ENCODE results near the gene ARL4D. TPM values are rescaled to one million over a fixed set of nuclear protein-coding genes. Genes with fewer than 3 reads are reported as not detected.
"Not testable (repeated sequence)": the region's sequence is repeated elsewhere in the genome, so short reads cannot be mapped to it uniquely, and the experiment has no call there.

ARL4D gene
- polyA plus RNA-seq, 5 donors = 6.8 to 10.5 (median 9.5) TPM

DNA sequence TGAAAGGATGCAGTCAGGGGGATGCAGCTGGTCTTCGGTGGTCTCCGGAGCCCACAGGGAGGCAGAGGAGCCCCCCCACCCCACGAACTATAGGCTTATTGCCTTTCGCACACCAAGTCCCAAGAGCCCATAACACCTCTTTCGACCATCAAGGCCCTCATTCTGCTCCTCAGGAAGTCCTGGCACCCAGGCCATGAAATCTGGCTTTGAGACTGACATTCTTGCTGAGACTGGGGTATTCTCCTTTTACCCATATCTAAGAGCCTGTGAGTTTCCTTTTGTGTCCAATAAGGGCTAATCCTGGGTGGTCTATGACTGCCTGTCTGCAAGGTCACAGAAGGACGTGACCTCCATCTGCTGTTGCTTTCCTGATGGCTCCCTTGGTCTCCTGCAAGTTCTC, 6.4 kb upstream of the ARL4D start:
- no peak for DNase-seq

DNA sequence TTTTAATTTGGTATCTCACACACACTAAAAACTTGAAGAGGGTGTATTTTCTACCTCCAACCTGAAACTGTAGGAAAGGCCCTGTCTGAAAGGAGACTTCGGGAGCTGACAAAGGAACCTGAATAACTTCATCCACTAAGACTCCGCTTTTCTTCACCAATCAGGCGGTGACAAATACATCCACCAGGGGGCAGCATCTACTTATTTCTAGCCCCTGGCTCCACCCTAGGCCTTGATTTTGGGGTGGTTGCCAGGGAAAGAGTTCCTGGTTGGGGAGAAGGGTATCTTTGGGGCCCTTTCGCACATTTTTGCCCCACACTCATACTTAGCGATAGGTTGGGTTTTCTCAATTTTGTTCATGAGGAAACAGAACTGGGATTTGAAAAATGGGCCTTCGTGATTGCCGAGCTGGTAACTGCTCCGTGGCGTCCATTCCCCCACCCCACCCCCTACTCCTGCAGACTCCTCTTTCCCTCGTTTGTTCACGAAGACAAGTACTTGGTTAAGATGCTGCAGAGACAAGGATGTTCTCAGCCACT, 4.8 kb upstream of the ARL4D start:
- DNase-seq = peak; percentile 83 to 91

DNA sequence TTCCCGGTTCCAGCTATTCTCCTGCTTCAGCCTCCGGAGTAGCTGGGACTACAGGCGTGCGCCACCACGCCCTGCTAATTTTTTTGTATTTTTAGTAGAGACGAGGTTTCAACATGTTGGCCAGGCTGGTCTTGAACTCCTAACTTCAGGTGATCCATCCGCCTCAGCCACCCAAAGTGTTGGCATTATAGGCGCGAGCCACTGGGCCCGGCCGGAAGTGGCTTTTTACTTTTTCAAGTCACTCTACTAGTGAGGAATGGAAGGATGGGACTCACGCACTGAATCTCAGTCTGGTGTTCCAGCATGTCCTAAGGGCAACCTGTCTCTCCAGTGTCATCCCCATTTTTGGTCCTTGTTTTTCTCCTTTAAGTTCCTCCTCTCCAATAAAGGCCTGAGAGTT, 4.1 kb upstream of the ARL4D start:
- not testable (repeated sequence) for DNase-seq

DNA sequence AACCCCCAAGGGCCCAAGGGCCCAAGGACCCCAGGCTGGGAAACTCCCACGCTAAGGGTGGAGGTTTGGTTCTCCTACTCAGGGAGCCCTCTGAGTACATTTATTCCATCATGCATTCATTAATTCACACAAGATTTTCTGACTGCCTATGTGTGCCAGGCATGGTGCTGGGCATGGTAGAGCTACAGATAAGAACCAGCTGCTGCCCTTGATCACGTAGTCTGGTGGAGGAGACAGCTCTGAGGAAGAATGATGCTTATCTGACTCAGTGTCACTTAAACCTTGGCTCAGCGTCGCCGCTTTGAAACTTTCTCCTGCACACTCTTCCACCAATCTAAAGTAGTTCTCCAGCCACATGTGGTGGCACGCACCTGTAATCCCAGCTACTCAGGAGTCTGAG, 3.6 kb upstream of the ARL4D start:
- no peak for DNase-seq

DNA sequence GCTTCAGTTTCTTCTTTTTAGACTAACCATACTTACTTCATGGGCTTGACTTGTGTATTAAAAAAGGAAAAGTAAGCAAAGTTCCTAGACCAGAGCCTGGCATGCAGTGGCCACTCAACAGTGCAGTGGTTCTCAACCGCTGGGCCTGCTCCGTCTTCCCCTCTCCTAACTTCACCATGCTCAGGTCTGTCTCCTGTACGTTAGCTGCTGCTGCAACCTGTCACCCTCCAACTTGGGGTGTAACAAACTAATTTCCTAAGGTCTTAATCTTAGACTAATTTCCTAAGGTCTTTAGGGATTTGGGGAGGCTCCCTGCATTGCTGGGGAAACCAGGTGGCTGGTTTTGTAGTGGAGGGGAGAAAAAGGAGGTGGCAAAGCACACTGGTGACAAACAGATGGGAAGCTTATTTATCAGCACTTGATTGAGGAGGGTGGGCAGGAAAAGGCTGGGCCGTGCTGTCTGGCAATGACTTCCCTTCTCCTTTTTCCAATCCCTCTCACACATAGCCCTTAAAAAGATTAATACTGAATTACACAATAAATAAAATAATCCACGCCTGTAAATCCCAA, 2.2 kb upstream of the ARL4D start:
- no peak for DNase-seq

DNA sequence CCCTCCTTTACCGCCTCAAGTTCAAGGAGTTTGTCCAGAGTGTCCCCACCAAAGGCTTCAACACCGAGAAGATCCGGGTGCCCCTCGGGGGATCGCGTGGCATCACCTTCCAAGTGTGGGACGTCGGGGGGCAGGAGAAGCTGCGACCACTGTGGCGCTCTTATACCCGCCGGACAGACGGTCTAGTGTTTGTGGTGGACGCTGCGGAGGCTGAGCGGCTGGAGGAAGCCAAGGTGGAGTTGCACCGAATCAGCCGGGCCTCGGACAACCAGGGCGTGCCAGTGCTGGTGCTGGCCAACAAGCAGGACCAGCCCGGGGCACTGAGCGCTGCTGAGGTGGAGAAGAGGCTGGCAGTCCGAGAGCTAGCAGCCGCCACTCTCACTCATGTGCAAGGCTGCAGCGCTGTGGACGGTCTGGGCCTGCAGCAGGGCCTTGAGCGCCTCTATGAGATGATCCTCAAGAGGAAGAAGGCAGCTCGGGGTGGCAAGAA, 1.1 kb downstream of the ARL4D start:
- no peak for DNase-seq

DNA sequence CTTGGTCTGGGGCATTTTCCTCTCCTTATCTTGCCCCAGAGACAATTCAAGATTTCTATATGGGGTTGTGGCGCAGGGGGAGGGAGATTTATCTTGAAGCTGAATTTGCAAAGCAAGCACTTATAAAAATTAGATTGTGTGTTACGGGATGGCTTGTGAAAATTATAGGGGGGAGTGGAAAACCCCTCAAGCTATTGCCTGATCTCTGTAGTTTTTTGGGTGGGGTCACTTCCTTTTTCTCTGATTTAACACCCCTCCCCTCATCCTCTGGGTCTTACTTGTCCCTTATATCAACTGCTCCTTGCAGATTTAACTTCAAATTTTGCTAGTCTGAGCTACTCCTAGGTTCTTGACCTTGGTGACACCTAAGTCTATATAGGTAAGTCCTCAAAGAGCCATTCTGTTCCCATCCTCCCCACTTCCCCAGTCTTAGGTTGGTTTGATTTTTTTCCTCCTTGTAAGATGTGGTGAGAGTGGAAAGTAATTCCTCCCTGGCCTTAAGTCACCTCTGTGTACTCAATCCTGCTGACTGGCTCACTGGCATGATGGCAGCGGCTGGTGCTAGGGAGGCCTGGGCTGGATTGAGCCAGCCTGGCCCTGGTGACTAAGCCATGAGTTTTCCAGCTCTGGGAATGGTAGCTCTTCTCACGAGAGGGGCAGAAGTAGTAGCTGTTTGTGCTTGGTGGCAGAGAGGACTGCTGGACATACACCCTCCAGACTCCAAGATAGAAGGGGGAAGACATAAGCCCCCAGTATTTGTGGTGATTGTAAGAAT, 2.3 kb downstream of the ARL4D start:
- no peak for DNase-seq

DNA sequence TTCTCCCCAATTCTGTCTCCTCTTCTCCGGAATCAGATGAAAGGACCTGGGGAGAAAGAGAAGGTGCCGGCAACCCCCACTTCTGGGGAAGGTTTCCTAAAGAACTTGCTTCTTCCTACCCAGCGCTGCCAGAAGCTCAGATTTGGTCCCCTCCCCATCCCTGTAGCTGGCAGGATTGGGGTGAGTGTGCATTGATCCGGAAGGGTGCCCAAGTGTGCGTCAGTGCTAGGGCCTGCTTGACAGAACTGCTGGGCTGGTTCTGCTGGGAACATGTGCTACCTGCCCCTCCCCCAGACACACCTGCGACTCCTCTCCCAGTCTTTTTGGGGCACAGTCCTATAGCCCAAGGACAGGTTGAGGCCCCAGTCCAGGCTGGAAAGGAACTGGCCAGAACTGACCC, 3.3 kb downstream of the ARL4D start:
- DNase-seq = no peak

DNA sequence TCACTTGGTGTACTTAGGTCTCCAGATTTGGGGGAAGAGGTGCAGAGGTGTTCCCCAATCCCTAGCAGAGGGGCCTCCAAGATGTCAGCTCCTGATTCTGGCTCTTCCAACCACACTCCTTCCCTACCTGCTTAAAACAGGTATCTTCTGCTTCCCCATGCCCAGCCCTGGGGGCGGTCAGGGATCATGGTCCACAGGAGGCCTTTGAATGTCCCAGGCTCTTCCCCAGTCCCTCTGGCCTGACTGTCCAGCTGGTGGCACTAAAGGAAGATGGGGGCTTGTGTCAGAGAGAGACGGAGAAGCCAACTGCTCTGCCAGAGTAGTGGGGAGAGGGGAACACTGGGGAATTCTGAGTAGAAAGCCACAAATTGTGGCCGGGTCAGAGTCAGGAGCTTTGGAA, 3.8 kb downstream of the ARL4D start:
- DNase-seq = no peak

DNA sequence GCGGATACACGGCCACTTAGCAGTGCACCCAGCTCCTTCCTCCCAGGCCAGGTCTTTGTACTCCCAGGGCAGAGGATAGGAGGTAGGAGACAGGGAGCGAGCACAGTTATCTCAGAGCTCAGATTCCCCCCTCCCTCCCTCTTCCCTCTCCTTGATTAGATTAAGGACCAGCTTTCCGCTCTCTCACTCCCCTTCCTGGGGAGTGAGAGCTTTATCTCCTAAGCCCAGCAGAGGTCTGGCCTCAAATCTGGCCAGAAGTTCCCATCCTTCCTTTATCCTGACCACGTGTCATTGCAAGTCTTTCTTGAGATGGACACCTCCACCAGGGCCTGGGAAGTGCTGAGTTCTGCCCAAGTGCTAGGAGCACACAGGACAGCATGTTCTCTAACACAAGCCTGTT, 5.1 kb downstream of the ARL4D start:
- no peak for DNase-seq

DNA sequence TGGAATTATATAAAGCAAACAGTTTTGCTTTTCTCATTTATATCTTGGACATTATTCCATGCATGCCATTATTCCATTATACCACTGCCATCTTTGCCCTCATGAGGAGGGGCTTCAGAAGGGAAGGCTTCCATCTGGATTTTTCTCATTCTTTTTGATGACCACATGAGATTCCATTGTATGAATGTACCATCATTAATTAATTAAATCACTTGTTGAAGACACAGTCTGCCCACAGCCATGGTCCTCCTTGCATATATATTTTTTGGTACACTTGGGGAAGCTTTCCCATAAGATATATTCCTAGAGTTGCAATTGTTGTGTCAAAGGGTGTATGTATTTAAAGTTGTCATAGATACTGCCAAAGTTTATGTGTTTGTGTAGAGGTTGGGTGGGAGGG, 7.1 kb downstream of the ARL4D start:
- no peak for DNase-seq

DNA sequence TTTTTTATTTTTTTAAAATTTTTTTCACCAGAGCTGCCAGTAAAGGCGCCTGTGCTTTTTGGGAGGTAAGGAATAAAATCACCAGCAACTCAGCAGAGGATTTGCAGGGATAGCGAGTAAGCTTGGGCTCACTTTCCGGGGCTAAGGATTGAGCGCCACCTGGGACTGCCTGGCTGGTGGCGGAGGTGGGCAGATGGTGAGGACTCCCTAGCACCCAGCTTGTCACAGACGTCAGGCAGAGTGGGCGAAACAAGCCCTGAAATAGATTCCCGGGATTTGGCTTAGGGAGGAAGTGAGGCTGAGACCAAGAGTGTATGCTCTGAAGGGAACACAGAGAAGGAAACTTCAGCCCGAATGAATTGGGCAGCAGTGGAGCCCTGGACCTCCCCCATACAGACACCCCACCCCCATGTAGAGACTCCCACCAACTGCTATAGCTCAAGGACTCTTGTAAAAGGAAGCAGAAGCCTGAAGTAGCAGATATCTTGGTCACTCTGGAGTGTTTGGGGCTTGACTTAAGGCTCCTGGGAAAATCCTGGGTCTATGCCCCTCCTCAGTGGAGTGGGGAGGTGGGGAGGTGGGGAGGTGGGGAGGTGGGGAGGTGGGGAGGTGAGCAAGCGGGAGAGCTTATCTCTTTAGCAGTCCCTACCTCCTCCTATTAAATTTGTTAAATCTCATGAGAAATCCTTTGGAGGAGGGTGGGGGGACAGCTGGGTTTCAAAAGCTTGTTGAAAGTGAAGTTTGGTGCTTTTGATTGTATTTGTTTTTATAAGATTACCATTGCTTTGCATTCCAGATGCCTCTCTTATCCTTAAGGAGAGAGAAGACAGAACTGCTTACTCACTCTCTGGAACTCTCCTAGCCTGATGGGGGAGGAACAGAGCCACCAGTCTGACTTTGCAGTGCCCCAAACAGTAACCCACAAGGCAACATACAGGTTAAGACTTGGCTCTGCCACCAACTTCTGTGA, 8.2 kb downstream of the ARL4D start:
- no peak for DNase-seq

DNA sequence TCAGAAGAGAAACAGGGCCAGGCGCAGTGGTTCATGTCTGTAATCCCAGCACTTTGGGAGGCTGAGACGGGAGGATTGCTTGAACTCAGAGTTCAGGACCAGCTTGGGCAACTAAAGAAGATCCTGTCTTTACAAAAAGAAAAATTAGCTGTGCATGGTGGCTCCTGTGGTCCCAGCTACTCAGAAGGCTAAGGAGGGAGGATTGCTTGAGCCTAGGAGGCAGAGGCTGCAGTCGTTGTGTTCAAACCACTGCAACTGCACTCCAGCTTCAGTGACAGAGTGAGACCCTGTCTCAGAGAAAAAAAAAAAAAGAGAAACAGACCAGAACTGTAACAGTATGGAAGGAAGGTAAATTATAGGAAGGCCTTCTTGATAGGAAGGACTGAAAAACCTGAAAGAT, 10.3 kb downstream of the ARL4D start:
- DNase-seq = no peak

DNA sequence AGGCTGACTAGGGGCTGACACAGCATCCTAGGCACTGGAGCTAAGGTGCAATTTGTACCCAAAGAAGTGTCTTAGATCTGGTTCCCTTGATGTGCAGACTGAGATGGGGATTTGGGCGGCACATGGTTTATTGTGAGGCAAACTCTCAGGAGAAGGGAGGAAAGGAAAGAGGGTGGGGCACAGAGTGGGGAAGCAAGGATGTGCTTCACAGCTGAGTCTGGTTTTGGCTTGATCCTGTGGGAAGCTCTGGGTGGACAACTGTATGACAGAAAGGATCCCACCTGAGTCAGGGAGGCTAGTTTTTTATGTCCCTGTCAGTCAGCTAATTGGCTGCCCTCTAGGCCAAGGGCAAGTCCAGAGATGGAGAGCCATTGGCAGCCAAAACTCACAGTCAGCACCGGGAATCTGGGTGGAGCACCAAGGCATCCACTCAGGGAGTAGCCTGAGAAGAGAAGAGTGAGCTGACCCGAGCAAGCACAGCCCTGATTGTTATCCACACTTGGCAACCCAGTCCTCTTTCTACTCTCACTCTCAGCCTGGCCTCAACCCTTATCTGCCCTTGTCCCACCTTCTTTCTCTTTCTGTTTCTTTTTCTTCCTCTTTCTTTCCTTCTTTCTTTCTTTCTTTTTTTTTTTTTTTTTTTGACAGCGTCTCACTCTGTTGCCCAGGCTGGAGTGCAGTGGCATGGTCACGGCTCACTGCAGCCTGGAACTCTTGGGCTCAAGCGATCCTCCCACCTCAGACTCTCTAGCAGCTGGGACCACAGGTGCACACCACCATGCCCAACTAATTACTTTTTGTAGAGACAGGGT, 12.0 kb downstream of the ARL4D start:
- no peak for DNase-seq

DNA sequence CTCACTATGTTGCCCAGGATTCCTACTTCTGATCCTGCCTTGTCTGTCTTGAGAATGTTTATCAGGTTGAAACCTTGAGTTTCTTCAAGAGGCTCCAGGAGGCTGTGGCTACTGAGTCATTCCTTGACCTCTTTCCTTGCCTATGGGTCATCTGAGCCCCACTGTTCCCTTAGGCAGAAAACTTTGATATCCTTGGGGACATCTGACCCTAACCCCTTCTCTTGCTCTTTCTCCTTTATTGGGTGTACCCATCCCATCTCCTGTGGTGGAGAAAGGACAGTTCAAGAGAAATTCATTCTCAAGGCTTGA, 12.5 kb downstream of the ARL4D start:
- no peak for DNase-seq

DNA sequence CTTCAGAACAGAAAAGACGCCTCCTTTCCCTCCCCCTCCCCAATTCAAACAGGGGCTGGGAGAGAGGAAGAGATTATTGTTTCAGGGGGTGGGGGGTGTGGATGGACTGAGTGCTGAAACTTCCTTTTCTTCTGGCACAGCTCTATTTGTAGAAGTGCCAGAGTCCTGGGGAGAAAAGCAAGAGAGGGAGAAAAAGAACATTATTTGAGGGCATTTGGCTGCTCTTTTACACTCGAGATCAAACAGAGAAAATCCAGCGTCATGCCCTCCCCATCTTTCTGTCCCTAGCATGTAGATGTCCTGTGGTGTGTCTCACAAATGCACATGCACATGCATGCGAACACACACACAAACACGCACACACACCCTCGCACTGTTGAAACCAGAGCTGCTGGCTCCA, 13.0 kb downstream of the ARL4D start:
- no peak for DNase-seq

DNA sequence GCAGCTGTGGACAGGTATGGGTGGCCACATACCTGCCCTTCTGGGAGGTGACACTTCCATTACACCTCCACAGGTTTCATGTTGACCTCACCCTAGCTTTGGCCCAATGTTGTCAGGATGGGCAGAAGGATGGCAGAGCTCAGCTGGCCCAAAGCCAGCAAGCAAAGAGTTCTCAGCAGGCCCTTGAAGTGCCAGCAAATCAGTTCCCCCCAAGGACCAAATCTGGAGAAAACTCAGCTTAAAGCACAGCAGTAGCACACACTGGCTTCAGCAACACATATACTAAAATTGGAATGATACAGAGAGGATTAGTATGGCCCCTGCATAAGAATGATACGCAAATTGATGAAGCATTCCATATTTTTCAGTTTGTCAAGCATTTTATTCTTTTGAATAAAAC, 13.4 kb downstream of the ARL4D start:
- DNase-seq = no peak

DNA sequence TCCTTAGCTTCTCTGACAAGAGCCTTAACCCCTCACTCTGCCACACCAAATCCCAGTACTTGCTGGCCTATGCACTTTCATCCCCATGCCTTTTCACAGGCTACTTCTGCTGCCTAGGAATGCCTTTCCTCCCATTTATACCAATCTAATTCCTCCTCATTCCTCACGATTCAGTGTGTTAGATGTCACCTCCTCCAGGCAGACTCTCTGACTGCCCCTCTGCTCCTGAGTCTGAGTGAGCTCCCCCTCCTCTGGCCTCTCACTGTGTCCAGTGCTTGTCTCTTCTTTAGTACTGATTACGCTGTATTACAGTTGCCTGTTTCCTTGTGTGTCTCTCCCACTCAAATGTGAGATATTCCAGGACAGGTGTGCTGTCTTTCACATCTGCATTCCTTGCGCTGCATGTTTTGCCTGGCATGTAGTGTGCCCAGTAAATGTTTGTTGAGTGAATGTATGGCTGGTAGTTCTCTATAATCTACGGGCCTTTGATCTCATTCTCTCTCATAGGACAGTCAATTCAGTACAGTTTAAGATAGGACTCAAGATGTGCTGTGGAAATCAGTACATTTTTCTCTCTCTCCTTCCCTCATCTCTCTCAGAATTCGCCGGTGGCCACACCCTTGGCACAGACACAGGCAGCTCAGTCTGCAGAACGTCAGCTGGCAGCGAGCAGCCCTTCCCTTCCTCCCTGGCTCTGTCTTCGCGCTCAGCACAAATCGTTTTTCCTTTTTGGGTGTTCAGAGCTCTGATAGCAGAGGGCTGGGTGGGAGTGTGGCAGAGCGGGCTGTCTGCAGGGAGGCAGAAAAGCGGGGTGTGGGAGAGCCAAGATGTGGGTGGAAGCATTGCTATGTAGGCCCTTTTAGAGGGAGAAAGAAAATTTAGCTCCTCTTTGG, 18.5 kb downstream of the ARL4D start:
- DNase-seq = peak in 1 of 2 donors; percentile 50

DNA sequence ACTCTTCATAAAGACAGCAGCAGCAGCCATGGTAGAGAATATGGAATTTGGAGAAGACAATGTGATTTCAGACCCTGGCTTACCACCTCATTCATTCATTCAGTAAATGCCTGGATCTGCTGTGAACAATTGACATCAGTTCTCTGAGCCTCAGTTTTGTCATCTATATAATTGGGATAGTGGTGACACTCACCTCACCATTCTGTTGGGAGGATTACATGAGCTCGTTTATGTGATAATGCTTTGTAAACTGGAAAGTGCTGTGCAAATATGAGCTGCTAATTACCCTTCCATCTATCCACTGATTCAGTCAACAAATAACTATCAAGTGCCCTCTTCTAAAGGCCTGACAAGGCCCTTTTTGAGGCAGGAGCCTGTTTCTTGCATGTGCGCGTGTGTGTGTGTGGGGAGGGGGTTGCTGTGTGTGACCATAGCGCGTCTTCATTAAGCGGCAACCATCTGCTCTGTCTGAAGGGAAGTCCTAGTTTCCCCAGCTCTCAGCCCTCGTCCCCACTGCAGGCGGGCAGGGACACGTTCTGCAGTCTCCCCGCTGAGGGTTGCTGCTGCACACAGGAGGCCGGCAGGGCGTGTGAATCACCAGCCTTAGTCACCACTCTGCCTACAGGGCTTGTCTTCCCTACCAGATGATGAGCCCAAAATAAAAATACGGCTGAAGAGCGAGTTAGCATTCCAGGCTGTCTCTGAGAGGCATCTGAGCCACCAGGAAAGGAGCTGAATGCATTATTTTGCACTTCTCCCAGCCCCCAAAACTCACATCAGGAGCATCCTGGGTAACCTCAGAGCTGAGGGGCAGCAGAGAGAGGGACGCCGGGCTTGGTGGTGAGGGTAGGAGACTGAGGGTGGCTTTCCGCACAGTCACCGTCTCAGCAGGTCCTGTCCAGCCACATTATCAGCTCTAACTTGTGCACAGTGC, 19.9 kb downstream of the ARL4D start:
- DNase-seq = no peak
